Activated CD8-positive, alpha-beta memory T cell treated with anti-CD3 and anti-CD28 coated beads for 36 hours (primary cell): Measurements from ENCODE around the gene GDAP2. TPM values are rescaled to one million over a fixed set of nuclear protein-coding genes. Genes with fewer than 3 reads are reported as not detected.
"Not testable (repeated sequence)": the region's sequence is repeated elsewhere in the genome, so short reads cannot be mapped to it uniquely, and the experiment has no call there.

Experiments used
- CTCF ChIA-PET: fragments of 350-600 bp; sonication (Branson Sonifier 250); formaldehyde crosslinking; loops from one replicate; lab custom pipeline; 2021; ENCODE audit warnings: antibody characterized with exemption; lab: Charles Lee
- POLR2A ChIA-PET: fragments of 350-600 bp; sonication (Branson Sonifier 250); formaldehyde crosslinking; loops from one replicate; lab custom pipeline; 2021; ENCODE audit warnings: antibody characterized with exemption; lab: Charles Lee
- total RNA-seq, 2 experiments: library from RNA; stranded (reverse); gene quantifications; one replicate each; pipeline ENCODE4 v1.2.3, GENCODE V29; 2021

GDAP2 gene
- total RNA-seq, 2 experiments from 2014 or later, result 24.2 to 25.6 TPM

DNA sequence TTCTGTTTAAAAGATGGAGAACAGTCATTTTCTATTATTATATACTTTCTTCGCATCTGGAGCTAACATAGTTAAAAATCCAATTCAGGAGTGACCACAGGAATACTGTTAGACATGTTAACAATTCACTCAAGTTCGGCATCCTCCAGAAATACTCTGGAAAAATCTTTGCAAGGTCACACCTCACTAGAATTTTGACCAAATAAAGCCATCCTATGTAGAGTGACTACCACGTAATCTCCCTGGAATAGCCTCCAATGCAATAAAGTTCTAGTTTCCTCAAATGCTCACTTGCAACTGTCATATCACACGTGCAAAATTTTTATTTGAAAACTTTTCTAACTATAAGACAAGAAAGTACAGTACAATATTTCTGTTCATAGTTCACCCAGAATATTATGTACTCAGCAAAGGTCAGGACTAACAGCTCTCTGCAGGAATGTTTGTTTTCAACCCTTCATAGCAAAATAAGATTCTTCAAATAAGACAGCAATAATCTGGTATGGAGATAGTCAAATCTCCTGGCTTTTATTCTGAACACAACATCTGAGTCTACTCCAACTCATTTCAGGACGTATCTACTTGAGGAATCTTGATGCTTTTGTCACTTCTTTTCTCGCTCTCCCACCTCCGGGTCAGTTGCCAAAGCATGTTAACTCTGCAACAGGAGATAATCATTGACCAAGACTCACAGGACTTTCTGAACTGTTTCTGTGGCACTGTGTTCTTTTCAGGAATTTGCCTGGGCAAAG, 82.6 kb downstream of the GDAP2 start:
- CTCF ChIA-PET, result no interaction called here
- POLR2A ChIA-PET, result no interaction called here

DNA sequence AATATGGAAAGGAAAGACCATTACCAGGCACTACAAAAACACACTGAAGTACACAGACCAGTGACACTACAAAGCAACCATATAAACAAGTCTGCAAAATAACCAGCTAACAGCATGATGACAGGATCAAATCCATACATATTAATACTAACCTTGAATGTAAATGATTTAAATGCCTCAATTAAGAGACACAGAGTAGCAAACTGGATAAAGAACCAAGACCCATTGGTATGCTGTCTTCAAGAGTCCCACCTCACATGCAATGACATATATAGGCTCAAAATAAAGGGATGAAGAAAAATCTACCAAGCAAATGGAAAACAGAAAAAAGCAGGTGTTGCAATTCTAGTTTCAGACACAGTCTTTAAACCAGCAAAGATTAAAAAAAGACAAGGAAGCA, 84.9 kb downstream of the GDAP2 start:
- POLR2A ChIA-PET, CTCF ChIA-PET: not testable (repeated sequence)

DNA sequence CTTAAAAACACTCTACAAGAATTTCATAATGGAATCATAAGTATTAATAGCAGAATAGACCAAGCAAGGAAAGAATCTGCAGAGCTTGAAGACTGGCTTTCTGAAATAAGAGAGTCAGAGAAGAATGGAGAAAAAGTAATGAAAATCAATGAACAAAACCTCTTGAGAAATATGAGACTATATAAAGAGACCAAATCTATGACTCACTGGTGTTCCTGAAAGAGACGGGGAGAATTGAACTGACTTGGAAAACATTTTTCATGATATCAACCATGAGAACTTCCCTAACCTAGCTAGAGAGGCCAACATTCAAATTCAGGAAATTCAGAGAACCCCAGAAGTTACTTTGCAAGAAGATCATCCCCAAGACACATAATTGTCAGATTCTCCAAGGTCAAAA, 85.6 kb downstream of the GDAP2 start:
- POLR2A ChIA-PET, result no interaction called here
- CTCF ChIA-PET, result no interaction called here

DNA sequence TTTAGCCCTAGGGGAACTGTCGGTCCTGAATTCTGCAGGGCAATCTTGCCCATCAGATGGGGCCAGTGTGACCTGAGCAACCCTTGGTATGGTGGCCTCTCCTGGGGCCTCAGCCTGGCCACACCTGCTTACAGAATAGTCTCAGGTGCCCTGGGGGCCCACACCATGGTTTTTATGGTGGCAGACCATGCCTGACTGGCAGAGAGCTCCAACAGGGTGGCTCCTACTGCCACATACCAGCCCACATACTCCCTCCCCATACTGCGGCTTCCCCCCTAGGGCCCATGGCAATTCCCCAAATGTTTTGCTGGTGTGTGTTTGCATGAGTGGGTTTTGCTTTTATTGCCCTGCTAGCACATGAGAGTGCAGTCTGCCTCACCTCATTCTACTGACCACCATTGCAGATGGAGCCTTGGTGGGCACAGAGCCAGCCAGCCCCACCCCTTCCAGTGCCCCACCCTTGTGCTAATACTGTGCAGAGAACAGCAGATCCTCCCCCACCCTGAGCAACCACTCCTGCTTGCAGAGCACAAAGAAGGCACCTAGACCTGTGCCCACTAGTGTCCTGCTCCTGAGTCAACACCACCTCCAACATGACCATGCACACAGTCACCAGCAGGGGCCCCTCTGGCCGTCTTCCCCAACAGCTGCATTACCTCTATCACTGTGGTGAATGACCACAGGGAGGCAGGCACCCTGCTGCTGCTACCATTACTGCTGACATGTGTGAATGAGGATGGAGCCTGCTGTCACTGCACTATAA, 86.8 kb downstream of the GDAP2 start:
- ChIA-PET POLR2A (no interaction called here), CTCF (no interaction called here)

DNA sequence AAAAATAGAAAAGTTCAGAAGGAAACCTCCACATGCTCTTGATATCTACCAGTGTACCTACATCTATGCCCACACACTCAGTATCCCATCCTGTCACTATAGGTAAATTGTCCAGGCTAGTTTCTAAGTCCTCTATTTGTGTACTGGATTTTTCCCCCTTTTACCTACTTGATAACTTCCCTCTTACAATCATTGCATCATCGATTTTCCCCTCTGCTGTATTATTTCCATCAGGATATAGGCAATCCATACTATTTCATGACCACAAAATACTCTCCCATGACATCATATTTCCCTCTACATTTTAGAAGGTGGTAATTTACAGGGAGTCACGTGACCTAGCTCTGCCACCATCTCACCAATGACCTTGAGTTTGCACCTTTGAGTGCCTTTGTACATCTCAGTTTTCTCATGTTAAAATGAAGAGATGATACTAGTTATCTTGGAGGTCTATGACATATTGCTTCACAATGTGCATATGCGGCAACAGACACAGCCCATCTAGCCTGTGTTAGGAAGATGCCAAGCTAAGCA, 88.2 kb downstream of the GDAP2 start:
- ChIA-PET POLR2A (interaction anchor here (0.7 kb wide), 1 partner anchor 376 kb away, joined by 3 read pairs; no protein-coding TSS in a partner anchor), CTCF (no interaction called here)

DNA sequence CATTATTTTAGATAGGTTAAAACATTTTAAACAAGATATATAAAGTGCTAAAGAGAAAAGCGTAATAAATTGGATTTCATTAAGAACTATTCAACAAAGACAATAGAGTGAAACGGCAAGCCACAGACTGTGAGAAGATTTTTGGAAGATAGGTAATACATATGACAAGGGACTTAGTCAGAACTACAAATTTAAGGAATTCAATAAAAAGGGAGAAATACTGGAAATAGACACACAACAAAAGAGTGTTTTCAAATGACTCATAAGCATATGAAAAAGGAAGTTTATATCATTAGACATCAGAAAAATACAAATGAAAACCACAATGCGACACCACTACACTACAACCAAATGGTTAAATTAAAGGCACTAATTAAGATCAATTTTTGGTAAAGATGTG, 90.5 kb downstream of the GDAP2 start:
- CTCF ChIA-PET, result no interaction called here
- POLR2A ChIA-PET, result no interaction called here

DNA sequence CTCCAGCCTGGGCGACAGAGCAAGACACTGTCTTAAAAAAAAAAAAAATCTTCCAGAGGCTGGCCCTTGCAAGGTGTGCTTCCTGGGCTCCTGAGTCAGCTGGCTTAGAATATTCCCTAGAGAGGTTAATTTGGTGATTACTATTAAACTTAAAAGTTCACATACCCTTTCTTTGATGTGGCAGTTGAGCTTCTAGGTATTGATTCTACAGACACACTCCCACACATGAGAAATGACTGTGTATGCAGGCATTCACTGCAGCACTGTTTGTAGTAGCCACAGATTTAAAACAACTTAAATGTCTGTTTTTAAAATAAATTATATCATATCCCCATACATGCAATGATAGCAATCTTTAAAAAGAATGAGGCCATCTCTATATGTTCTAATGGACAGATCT, 93.4 kb downstream of the GDAP2 start:
- CTCF ChIA-PET, result no interaction called here
- POLR2A ChIA-PET, result no interaction called here

DNA sequence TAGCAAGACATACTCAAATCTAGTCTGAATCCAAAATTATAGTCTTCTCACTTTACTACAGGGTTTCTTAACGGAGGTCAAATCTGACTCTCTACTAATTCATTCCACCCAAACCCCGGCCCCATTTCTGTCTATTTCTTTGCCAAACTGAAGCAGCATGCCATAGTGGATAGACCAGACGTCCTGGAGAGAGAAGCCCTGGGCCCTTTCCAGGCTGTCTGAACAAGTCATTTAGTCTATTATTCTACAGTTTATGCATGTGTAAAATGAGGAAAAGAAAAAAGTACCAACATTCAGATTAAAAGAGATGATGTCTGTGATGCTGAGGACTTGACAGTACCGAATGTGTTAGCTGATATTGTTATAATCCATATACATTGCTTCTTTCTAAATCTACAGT, 95.0 kb downstream of the GDAP2 start:
- ChIA-PET CTCF (no interaction called here), POLR2A (no interaction called here)

DNA sequence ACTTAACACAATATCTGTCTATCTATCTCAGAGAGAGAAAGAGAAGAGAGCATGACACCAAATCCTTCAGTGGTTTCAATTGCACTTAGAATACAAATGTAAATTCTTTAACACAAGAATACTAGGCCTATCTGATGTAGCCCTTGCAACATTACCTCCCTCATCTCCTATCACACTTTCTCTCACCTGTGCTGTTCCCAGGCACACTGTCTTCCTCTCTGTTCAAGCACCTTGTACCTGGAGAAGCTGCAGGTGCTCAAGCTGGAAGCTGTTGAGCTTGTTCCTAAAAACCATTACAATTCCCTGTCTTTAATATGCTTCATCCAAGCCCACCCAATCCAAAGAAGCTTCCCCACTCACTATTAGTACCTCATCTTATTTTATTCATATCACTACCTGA, 97.0 kb downstream of the GDAP2 start:
- POLR2A ChIA-PET, result no interaction called here
- CTCF ChIA-PET, result no interaction called here

DNA sequence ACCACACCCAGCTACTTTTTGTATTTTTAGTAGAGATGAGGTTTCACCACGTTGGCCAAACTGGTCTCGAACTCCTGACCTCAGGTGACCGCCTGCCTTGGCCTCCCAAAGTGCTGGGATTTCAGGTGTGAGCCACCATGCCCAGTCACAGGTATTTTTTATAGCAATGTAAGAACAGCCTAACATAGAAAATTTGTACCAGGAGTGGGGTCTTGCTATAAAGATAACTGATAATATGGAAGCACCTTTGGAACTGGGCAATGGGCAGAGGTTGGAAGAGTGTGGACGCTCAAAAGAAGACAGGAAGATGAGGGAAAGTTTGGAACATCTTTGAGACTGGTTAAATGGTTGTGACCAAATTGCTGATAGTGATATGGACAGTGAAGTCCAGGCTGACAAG, 99.2 kb downstream of the GDAP2 start:
- ChIA-PET POLR2A (no interaction called here), CTCF (no interaction called here)

DNA sequence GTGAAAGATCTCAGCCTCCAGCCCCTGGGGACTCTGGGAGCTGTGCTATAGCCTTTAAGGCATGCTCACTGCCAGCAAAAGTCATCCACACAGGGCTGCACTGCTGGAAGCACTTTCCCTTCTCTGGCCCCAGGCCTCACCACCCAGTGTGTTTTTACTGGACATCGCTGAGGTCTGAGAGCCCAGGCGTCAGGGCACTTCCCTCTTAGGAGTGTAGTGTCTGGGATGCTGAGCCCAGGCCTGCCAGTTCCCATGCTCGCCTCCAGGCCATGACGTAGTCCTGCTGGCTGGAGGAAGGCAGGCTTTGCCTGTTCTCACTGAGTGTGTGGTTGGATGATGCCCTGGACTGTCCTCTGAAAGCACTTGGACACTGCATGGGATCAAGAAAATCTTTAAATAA, 101.2 kb downstream of the GDAP2 start:
- ChIA-PET CTCF (no interaction called here), POLR2A (no interaction called here)

DNA sequence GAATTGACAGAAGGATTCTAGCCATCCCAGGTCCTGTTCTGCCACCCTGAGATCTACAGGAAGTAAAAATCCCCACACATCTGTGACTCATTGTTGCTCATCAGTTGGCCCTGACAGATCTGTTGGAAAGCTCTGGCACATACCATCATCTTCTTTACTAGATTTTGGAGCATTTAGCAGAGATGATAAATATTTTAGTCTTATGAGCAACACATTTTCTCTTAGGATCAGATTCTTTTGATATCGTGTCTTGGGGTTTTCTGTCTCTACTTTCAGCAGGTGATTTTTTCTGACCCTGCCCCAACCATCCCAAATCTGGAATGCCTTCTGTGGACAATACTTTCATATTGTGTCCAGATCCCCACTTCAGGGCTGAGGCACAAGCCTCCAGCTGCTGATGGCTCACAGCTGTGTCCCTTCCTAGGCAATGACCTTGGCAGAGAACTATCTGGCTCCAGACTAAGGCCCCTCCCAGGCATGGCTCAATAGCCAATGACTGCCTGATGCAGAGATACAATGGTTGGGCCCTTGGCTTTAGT, 102.8 kb downstream of the GDAP2 start:
- ChIA-PET POLR2A (no interaction called here), CTCF (no interaction called here)

DNA sequence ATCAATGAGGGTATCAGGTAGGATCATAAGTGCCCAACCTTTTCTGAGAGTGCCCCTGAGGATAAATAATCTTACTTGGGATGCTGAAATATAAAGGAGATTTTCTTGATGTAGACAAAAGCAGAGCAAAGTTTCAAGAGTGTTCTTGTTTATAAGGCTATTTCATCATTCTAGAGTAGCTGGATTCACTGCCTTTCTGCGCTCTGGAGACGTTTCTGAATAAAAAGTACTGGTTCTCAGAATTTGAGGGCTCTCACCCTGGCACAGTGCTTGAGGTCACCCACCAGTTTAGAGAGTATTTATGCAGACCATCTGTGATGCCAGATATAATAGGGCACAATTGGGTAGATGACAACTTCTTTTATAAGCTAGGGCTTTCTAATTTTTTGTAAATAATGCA, 103.3 kb downstream of the GDAP2 start:
- ChIA-PET CTCF (no interaction called here), POLR2A (no interaction called here)

DNA sequence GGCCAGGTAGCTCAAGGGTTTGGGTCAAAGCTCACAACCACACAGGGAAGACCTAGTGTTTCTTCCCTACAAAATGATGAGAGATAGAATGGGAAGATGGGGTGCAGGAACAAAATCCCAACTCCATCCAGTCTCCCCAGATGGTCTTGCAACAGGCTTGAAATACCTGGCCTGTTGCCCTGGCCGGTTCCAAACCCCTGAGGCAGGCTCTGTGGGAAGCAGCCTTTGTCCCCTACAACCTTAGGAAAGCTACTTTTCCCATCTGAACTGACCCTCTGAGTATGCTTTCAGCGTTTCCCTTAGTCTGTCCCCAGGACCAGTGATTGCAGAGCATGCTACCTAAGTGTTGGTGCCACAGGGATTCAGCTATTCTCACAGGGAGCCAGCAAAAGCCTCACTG, 104.0 kb downstream of the GDAP2 start:
- ChIA-PET CTCF (no interaction called here), POLR2A (no interaction called here)

DNA sequence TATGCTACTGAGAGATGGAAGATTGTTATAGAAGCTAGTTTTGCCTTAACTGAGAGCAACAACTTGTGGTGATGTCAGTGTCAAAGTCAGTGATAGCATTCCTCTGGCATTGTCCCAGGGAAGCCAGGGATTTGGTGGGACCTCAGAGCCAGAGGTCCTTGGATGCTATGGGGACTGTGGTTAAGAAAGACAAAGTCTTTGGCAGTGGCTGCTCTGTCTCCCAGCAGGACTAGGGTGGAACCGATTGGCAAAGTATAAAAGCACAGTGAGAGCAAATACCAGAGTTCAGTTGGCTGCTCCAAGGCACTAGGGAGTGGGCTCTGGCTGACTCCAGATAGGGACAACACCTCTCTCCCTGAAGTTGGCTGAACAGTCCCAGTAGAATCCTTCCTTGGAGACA, 104.8 kb downstream of the GDAP2 start:
- ChIA-PET POLR2A (no interaction called here), CTCF (no interaction called here)

DNA sequence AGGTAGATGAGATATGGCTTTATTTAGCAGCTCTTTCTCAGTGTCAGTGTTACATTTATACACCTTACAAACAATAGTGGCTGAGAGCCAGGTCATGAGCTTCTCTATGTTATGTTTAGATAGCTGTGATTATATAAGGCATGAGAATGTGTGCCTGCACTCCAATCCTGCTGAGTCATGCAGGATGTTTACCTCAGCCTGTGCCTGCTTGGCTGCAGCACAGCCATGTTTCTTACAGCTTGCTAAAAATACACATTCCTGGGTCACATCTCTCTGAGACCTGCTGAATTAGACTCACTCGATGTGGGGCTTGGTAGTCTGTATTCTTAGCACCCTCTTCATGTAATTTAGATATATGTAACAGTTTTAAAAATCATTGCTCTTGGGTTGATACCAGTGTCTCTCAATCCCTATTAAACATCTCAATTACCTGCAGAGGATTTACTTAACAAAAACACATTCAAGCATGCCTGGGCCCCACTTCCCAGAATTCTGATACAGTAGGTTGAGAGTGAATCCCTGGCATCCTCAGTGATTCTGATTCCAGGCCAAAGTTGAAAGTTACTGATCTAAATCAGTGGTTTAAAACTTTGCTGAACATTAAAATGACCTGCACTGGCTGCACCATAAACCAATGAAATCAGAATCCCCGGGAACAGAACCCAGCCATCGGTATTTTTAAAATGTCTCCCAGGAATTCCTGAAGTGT, 107.5 kb downstream of the GDAP2 start:
- ChIA-PET POLR2A (interaction anchor here (0.5 kb wide), 1 partner anchor 308 kb away, joined by 3 read pairs; no protein-coding TSS in a partner anchor), CTCF (no interaction called here)

DNA sequence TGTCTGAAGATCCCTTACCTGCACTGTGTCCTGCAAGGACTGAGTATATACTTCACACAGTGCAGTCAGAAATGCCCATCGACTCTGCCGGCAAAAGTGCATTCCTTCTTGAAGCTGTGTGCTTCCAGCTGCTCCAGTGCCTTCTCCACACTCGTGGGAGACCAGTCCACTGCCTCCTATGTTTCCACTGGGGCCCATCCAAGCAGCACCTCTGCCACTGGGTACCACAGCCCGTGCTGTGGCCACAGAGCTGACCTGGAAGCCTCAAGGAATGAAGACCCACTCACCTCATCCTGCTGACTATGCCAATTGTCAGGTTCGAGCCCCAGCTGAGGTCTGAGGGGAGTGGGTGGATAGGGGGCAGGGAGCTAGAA, 108.1 kb downstream of the GDAP2 start:
- ChIA-PET CTCF (no interaction called here), POLR2A (no interaction called here)

DNA sequence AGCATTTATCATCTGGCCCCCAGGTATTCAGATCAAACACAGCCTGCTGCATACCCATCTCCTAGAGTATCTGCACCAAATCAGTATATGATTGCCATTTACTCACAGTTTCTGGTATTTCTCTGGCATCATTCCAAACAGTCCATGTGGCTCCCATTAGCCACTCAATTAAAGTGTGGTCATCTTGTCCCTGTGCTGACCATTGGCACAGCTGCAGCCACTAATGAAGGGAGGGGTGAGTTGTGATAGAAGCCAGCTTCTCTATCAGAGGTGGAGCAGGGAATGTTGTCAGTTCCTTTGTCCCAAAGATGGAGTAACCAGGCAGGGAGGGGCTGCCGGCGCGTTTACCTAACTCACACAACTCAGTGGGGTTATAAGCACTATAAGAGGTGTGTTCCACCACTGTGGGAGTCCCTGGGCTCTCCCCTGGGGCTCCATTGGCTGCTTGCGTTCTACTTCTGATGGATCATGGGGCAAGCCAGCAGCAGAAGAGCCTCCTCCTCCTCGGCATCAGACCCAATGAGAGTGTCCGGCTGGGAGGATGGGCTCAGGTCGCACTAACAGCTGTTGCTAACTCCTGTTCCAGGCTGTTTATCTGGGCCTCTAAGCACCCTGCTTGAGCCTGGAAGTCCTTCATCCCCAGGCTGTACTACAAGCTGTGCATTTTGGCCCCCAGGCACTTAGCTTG, 108.6 kb downstream of the GDAP2 start:
- POLR2A ChIA-PET, result no interaction called here
- CTCF ChIA-PET, result no interaction called here

DNA sequence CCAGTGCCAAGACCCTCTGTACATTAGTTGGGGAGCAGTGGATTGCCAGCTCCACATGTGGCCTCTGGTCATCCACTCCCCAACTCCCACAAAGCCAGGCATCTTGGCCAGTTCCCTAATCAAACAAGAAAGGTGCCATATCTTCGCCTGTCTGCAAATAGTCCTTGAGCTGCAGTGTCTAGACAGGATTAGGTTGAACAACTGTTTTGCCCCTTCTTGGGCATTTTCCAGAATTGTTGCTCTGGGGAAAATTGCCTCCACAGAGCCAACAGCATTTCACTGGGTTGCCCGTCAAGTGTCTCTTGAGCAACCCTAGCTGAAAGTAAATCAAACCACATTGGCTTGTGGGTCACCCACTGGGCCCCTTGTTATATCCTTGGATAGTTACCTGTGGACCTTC, 109.3 kb downstream of the GDAP2 start:
- POLR2A ChIA-PET, result no interaction called here
- CTCF ChIA-PET, result no interaction called here

DNA sequence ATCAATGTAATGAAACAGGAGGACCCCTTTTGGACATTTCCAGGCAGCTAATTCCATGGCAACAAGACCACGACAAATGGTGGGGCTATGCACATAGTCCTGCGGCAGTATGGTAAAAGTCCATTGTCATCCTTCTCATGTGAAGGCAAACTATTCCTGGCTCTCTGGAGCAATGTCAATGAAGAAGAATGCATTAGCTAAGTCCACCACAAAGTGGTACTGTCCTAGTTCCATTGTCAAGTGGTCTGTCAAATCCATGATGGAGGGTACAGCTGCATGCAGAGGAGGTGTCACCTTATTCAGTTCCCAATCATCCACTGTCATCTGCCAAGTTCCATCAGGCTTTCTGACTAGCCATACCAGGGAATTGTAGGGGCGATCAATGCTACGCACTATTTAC, 110.1 kb downstream of the GDAP2 start:
- ChIA-PET CTCF (no interaction called here), POLR2A (no interaction called here)
